Measurements from ENCODE around the gene RBM11.

DNA sequence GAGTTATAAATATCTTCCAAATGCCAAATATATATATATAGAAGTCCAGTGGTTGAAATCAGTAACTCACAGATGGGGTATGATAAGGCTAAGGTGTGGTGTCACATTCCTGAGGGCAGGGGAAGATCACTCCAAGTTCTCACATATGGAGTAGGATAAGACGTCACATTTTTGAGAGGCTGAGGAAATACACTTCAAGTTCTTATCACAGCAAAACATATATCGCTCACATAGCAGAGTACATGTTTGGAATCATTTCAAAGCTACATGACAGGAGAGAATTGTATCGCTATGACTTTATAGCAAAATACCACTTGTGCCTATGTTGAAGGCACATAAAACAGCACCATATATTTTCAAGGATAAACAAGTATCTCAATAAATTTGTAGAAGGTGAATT, 55.1 kb downstream of the RBM11 start:
- TF ChIP-seq, protein P1, sequence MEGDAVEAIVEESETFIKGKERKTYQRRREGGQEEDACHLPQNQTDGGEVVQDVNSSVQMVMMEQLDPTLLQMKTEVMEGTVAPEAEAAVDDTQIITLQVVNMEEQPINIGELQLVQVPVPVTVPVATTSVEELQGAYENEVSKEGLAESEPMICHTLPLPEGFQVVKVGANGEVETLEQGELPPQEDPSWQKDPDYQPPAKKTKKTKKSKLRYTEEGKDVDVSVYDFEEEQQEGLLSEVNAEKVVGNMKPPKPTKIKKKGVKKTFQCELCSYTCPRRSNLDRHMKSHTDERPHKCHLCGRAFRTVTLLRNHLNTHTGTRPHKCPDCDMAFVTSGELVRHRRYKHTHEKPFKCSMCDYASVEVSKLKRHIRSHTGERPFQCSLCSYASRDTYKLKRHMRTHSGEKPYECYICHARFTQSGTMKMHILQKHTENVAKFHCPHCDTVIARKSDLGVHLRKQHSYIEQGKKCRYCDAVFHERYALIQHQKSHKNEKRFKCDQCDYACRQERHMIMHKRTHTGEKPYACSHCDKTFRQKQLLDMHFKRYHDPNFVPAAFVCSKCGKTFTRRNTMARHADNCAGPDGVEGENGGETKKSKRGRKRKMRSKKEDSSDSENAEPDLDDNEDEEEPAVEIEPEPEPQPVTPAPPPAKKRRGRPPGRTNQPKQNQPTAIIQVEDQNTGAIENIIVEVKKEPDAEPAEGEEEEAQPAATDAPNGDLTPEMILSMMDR (IDR thresholded peaks at IDR 0.05 in 8 of 11, conservative IDR thresholded peaks at IDR 0.05 in 3 of 11), result no peak
- TF ChIP-seq POLR2AphosphoS5 (IDR thresholded peaks at IDR 0.05) (no peak), POLR2A (IDR thresholded peaks at IDR 0.05) (no peak)

Measured in spleen (tissue), 7 donors.